K562 (cell line): ENCODE results near the gene SPAG9. TPM values are rescaled to one million over a fixed set of nuclear protein-coding genes. Genes with fewer than 3 reads are reported as not detected.

Source experiments
- CBX3 ChIP-seq, 2 experiments: IDR thresholded peaks; 1 replicate in 1 of 2; 2 replicates in 1 of 2; pipeline ENCODE4 v1.6.1; 2012; ENCODE audit warnings: inconsistent platforms in 2 of 2, low read length in 2 of 2, borderline replicate concordance in 1 of 2, control low read depth in 1 of 2
- GMEB1 ChIP-seq: fragments of 250-450 bp; sonication (Bioruptor Pico); IDR thresholded peaks from 2 replicates; pipeline ENCODE4 v1.4.0; 2020; ENCODE audit warnings: mild to moderate bottlenecking
- KLF16 ChIP-seq: IDR thresholded peaks from 2 replicates; pipeline ENCODE4 v1.6.1; 2016; ENCODE audit warnings: antibody characterized with exemption
- L3MBTL2 ChIP-seq: fragments of 450-650 bp; IDR thresholded peaks from 2 replicates; pipeline ENCODE4 v1.6.1; 2016; ENCODE audit warnings: mild to moderate bottlenecking, moderate library complexity
- MAZ ChIP-seq, 2 experiments: fragments of 450-650 bp in 1 of 2; sonication (generic) in 1 of 2; formaldehyde crosslinking; IDR thresholded peaks in 1 of 2; conservative IDR thresholded peaks in 1 of 2; 2 replicates each; pipeline versions ENCODE4 v1.4.0 to v1.5.0; 2020; ENCODE audit warnings: mild to moderate bottlenecking in 1 of 2, missing genetic modification reagents in 1 of 2
- NCOR1 ChIP-seq: fragments of 450-650 bp; IDR thresholded peaks from 2 replicates; pipeline ENCODE4 v1.6.1; 2016; ENCODE audit warnings: mild to moderate bottlenecking, moderate library complexity
- NFRKB ChIP-seq: fragments of 450-650 bp; IDR thresholded peaks from 2 replicates; pipeline ENCODE4 v1.6.1; 2016; ENCODE audit warnings: low read depth
- NONO ChIP-seq, 2 experiments: fragments of 200-400 bp in 1 of 2; fragments of 450-650 bp in 1 of 2; formaldehyde crosslinking in 1 of 2; IDR thresholded peaks; 2 replicates each; pipeline ENCODE4 v1.6.1; 2017; ENCODE audit warnings: low read depth in 2 of 2, mild to moderate bottlenecking in 2 of 2, moderate library complexity in 2 of 2, low read length in 1 of 2
- RBM22 ChIP-seq: fragments of 200-400 bp; formaldehyde crosslinking; IDR thresholded peaks from 2 replicates; pipeline ENCODE4 v1.6.1; 2018; ENCODE audit warnings: low read length, low read depth; ENCODE audit not compliant: poor library complexity, severe bottlenecking
- TEAD4 ChIP-seq, 2 experiments: sonication (generic) in 1 of 2; formaldehyde crosslinking in 1 of 2; IDR thresholded peaks; 2 replicates each; pipeline versions ENCODE4 v1.6.1 to v1.8.0; 2012 to 2022; ENCODE audit warnings: borderline replicate concordance in 1 of 2, inconsistent platforms in 1 of 2, low read length in 1 of 2, mild to moderate bottlenecking in 1 of 2, missing genetic modification reagents in 1 of 2
- ZBTB17 ChIP-seq: fragments of 450-650 bp; formaldehyde crosslinking; IDR thresholded peaks from 2 replicates; pipeline ENCODE4 v1.4.0; 2020; ENCODE audit warnings: mild to moderate bottlenecking
- ZHX1 ChIP-seq: fragments of 150-350 bp; conservative IDR thresholded peaks from 2 replicates; pipeline ENCODE4 v1.6.1; 2014; ENCODE audit warnings: low read length
- ZMIZ1 ChIP-seq, 2 experiments: fragments of 150-350 bp in 1 of 2; IDR thresholded peaks; 2 replicates each; pipeline ENCODE4 v1.6.1; 2012 to 2016; ENCODE audit warnings: low read depth in 2 of 2, low read length in 2 of 2, mild to moderate bottlenecking in 1 of 2, moderate library complexity in 1 of 2
- ZNF121 ChIP-seq: sonication (generic); formaldehyde crosslinking; conservative IDR thresholded peaks from 2 replicates; pipeline ENCODE4 v1.8.0; 2022; ENCODE audit warnings: missing genetic modification reagents
- ZNF384 ChIP-seq: IDR thresholded peaks from 2 replicates; pipeline ENCODE4 v1.6.1; 2012; ENCODE audit warnings: low read depth, low read length, improper control_type of control experiment
- ZNF511 ChIP-seq: sonication (generic); formaldehyde crosslinking; IDR thresholded peaks from 2 replicates; pipeline ENCODE4 v1.8.0; 2022; ENCODE audit warnings: mild to moderate bottlenecking, missing genetic modification reagents
- ZNF644 ChIP-seq: fragments of 200-800 bp; sonication (Bioruptor generic); IDR thresholded peaks from 2 replicates; pipeline ENCODE4 v1.6.1; 2016; ENCODE audit warnings: low read depth, missing genetic modification characterization, missing compliant biosample characterization
- ZNF785 ChIP-seq: fragments of 250-450 bp; sonication (Bioruptor Pico); IDR thresholded peaks from 2 replicates; pipeline ENCODE4 v1.4.0; 2020; ENCODE audit warnings: mild to moderate bottlenecking
- polyA plus RNA-seq, 8 experiments: library from polyadenylated mRNA; depleted of rRNA in 4 of 8; stranded (reverse) in 5 of 8; unstranded in 3 of 8; fragments of >200 nt; fragmentation: Nextera tagmentation in 2 of 8; fragmentation: Illumina TruSeq in 1 of 8; extraction: Ambion mirVana in 2 of 8; extraction: Trizol in 1 of 8; gene quantifications; 2 replicates each; pipeline versions ENCODE4 v1.2.1 to v1.2.3, GENCODE V29; 2011 to 2014; ENCODE audit warnings: inconsistent platforms in 1 of 8, missing spikeins in 1 of 8
- total RNA-seq, 7 experiments: library from RNA; depleted of rRNA in 6 of 7; stranded (reverse); fragments of >200 nt in 6 of 7; fragmentation: Illumina TruSeq in 2 of 7; extraction: Trizol in 2 of 7; gene quantifications; 2 replicates each; pipeline versions ENCODE4 v1.2.1 to v1.2.3, GENCODE V29; 2011 to 2021; ENCODE audit warnings: low replicate concordance in 1 of 7

Gene SPAG9
- total and polyA plus RNA-seq, 9 of the 15 experiments (the other 6 are each of a cell fraction or from before 2014, with no cell fraction given): 12.2 to 99.2 (median 58.2) TPM

- TF ChIP-seq RBM22: no peak
- TF ChIP-seq ZHX1: no peak
- peak; percentile 47; the same call in 1 of the 2 replicates for TF ChIP-seq TEAD4 (IDR thresholded peaks at IDR 0.05; ENCODE audit: low read length)
- TF ChIP-seq TEAD4 (CRISPR knock-in tag; IDR thresholded peaks at IDR 0.05; ENCODE audit: borderline replicate concordance): no peak
- TF ChIP-seq NONO (IDR thresholded peaks at IDR 0.05; ENCODE audit: low read depth in 2 of 2, low read length in 1 of 2): 0 out of 4 replicates have a peak, but pooled peaks of 1 of the 2 experiments have one; percentile 39
- TF ChIP-seq CBX3 (IDR thresholded peaks at IDR 0.05; ENCODE audit: borderline replicate concordance in 1 of 2, low read length in 2 of 2): peak in 1 of 2 experiments; percentile 79; a peak in 1 of 3 replicates
- TF ChIP-seq KLF16: peak; percentile 27
- peak; percentile 38; the same call in 1 of the 2 replicates for TF ChIP-seq GMEB1 (CRISPR knock-in tag)
- peak; percentile 24; the same call in 1 of the 2 replicates for TF ChIP-seq ZNF384
- no peak; the same call in 1 of the 2 replicates for TF ChIP-seq ZNF644 (tag)
- peak; percentile 45 to 66 for TF ChIP-seq MAZ (CRISPR knock-in tag; conservative IDR thresholded peaks at IDR 0.05 in 1 of 2, IDR thresholded peaks at IDR 0.05 in 1 of 2)
- peak; percentile 66 for TF ChIP-seq NCOR1
- peak; percentile 82; the same call in 1 of the 2 replicates for TF ChIP-seq NFRKB
- TF ChIP-seq ZNF511 (CRISPR knock-in tag): peak; percentile 77; the same call in 1 of the 2 replicates
- no peak for TF ChIP-seq ZNF121 (CRISPR knock-in tag)
- TF ChIP-seq ZBTB17 (CRISPR knock-in tag): no peak
- peak; percentile 78 for TF ChIP-seq L3MBTL2
- no peak for TF ChIP-seq ZNF785
- TF ChIP-seq ZMIZ1 (IDR thresholded peaks at IDR 0.05; ENCODE audit: low read depth in 2 of 2, low read length in 2 of 2): peak in 1 of 2 experiments; percentile 54; a peak in 1 of 4 replicates
These were observed 1.2 kb upstream of the SPAG9 start (continued) for GRCh38 chr17:51121620-51122472.
